ENCODE data around the gene CCDC102A.

Gene CCDC102A

DNA sequence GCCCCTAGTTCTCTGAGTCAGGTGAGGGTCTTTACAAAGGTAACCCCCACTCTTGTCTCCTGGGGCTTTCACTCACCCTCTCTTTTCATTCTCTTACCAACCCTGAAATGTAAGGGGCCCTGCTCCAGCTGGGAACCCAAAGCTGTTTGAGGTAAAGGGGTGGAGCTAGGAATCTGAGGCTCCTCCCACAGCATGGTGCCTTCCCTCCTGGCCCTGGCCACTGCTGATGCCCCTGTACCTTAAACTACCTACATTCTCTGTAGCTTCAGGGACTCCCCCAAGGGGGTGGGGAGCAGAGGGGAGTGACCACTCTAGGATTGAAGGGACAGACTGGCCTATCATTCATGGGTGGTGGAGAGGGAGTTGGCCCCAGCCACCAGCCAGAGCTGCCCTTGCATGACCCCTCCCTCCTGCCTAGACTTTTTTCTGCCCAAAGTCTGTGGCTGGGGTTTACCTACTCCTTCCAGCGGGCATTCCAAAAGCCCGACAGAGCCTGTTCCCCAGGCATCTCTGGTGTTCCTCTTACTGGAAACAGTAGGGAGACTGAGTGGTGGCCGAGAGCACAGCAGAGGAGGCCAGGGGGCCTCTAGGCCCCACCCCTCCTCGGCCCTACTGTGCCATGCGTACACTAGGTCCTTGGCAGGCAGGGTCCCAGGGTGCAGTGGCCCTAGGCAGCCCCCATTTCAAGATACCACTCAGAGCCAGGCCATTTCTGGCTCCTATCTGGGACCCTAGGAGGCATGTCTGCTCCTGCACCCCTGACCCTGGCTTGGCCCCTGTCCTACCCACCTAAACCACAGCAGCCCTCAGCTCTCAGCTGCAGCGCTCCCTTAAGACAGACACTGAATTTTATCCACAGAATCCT, 59.6 kb downstream of the CCDC102A start:
- DNase-seq, result peak; percentile 11

DNA sequence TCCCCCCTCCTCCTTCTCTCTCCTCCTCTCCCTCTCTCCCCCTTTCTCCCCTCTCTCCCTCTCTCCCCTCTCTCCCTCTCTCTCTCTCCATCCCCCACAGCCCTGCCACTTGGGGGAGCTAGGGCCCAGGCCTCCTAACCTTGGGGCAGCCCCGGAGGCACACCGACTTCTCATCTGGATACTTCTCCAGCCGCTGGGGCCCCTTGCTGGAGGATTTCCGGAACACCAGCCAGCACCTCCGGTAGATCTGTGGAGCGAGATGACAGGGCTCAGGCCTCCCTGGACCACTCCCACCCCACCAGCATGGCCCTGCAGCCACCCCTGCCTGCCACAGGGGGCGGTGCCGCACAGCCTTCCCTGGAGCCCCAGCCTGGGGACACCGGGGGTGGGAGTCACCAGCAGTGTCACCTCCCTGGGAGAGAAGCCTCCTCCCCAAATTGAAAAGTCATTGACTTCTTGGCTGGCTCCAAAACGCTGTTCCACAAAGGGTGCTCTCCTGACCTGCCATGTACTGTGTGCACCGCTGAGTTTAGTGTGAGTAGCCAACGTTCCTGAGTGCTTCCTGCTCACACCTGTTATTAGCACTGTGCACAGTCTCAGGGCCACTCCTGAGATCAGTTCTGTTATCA, 60.5 kb downstream of the CCDC102A start:
- peak; percentile 64 for DNase-seq

DNA sequence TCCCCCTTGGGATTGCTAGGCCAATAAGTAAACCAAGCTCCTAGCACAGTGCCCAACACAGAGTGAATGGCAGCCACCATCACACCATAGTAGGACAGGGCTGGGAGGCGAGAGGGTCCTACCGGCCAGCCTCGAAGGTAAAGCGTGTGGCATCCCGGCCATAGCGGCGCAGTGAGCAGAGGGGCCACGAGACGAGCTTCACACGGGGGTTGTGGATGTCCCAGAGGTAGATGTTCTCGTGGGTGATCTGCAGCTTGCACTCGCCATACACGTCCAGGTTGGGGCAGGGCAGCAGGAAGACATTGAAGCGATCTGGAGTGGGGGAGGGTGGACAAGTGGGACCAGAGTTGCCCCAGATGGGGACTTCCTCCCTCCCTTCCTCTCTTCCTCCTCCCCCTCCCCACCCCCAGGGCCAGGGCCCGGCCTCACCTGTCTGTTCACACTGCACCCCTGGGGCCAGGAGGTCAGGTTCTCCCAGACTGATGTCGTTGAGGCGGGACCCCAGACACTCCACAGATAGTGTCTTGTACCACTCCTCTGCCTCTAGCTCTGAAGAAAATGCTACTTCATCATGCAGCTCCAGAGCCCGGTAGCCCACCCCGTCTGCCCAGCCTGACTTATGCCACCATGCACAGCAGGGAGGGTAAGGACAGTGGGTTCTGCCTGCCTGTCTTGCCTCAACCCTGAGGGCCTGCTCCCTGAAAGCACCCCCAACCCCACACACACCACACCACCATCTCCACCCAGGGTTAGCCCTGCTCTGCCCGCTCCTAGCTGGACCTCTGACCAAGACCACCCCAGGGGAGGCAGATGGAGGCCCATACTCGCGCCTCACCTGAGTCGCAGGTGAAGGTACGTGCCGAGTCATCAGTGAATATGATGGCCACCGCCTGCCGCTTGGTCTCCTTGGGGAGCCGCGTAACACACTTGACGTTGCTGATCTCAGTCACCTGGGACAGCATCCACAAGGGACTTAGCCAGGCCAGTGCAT, 61.4 kb downstream of the CCDC102A start:
- no peak for DNase-seq

DNA sequence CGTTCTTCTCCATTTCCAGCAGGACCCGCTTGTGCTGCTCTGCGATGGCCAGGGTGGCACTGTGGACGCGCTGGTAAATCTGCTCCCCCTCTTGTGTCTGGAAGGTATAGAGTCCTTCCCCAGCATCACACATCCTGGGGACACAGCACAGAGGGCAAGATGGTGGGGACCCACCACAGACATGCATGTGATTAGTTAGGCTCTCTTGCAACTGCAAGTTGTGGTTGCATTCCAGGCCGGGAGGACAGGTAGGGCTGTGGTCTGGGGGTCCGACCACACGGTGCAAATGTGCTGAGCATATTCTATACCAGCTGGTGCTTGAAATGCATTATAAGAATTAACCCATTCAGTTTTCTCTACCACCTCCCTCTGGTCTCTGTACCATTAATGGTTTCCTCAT, 62.5 kb downstream of the CCDC102A start:
- DNase-seq, result no peak

DNA sequence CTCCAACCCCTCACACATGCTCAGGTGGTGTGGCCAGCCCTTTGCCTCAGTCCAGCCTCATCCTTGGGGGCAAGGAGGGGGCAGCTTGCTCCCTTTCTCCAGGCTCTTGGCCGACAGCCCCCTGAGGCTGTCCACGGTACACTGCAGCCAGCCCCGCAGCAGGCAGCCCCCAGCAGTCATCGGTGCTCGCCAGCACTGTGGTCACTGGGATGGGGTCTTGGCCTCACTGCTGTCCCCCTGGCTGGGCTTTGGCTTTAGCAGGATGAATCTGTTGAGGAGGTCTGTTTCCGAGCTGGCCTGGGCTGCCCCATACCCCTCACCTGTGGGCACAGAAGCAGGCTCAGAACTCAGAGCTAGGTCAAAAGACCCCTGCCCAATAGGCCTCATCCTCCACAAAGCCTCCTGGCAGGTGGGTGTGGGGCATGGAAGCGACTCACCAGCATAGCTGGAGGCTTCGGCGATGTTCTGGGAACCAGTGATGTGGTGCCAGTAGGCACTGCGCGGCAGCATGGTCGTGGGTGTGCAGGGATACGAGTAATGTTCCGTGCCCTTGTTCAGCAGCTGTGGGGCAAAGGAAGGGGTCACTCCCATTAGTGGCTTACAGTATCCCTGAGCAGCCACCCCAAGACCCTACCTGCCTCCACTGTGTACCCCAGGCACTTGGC, 63.1 kb downstream of the CCDC102A start:
- no peak for DNase-seq

- no peak for DNase-seq
These were observed 63.7 kb downstream of the CCDC102A start for GRCh38 chr16:57472665-57473060.

DNA sequence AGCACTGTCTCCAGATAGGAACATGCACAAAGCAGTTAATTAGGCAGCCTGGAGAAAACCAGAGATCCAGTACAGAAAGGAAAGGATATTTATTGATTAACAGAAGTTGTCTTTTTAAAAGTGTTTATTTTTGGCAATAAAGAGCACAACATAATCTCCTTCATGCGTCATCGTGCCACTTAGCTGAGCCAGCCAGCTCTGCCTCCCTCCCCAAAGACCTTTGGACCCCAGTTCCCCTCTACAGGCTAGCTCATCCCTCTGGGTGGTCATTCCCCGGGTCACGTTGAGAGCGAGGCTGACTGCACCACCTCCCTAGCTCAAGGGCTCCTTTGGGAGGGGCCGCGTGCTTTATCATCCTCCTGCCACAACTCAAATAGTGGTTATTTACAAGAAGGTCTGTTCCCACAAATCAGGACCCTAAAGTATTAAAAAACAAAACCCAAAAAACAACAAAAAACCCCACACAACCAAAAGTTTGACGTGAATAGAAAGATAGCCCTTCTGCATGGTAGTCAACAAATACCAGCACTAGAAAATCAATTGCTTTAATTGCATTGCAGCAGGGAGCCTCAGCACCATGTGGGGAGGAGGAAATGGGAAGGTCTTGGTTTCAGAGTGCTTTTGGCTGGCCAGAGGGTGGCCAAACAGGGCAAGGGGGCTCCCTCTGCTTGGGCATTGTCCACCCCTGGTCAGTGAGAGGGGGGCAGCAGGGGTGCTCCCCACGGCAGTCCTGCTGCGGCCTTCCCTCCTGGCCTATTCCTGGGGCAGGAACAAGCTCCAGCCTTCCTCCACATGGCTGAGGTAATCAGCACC, 64.3 kb downstream of the CCDC102A start:
- DNase-seq, result no peak

- no peak for DNase-seq
These were observed 65.2 kb downstream of the CCDC102A start for GRCh38 chr16:57471209-57471608.

GRCh38 chr16:57470711-57471110, 65.7 kb downstream of the CCDC102A start:
- no peak for DNase-seq

- no peak for DNase-seq
These were observed 66.4 kb downstream of the CCDC102A start for GRCh38 chr16:57469917-57470470.

DNA sequence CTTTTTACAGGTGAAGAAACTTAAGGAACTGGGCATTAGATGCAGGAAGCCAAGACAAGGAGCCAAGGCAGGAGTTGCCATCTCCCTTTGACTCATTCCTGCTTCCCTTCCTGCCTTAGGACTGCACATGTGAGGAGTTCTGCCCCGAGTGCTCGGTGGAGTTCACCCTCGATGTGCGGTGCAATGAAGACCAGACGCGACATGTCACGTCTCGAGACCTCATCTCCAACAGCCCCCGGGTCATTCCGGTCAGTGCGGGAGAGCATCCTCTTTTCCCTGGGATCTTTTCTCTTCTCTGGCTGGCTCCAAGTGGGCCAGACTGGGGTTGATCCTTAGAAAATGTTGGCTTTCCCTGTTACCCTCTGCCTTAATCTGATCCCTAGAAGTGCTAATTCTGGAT, 67.3 kb downstream of the CCDC102A start:
- DNase-seq, result no peak

DNA sequence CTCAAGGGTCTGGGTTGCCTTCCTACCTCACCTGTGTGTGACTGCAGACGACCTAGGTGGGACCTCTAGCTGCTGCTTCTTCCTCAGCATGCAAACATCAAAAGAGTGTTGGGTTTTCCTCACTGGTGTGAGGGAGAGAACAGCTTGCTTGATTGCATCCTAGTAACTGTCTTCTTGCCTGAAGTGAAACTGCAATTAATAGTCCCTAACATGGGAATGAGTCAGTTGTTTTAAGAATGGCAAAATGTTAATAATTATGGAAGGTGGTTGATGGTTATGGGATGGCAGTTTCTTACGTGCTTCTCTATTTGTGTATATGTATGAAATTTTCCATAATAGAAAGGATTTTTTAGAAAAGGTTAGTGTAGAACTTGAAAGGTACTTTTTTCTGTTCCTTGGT, 68.0 kb downstream of the CCDC102A start:
- no peak for DNase-seq

DNA sequence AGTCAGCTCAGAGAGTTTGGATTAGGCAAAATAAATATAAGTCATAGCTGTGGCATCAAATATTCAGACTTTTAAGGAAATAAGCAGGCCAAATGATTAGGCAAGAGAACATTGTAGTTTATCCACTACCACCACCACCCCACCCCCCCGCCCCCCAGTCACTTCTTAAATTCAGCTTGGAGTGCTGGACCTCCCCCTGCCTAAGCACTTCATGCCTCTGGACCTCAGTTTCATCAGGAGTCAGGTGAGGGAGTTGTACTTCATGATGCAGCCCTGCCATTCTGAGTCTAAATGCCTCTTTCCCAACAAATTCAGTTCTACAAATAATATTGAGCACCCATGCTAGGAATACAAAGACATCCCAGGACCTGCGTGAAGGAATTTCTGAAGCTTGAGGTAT, 71.8 kb downstream of the CCDC102A start:
- DNase-seq, result no peak

DNA sequence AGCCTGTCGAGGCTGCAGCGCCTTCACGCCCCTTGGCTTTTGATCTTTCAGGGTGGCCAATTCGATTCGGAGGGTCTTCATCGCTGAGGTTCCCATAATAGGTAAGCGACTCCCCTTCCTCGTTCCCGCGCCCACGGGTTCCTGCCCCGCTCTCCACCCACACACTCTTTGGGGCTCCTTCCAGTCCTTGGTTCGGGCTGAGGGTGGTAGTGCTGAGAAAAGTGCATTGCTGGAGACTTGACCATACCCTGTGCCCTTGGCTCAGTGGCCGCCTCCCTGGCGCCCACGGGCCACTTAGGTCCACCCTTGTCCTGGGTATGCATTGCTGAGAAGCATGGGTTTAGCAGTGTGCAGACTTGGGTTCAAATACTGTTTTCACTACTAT, 73.4 kb downstream of the CCDC102A start:
- DNase-seq, result no peak

DNA sequence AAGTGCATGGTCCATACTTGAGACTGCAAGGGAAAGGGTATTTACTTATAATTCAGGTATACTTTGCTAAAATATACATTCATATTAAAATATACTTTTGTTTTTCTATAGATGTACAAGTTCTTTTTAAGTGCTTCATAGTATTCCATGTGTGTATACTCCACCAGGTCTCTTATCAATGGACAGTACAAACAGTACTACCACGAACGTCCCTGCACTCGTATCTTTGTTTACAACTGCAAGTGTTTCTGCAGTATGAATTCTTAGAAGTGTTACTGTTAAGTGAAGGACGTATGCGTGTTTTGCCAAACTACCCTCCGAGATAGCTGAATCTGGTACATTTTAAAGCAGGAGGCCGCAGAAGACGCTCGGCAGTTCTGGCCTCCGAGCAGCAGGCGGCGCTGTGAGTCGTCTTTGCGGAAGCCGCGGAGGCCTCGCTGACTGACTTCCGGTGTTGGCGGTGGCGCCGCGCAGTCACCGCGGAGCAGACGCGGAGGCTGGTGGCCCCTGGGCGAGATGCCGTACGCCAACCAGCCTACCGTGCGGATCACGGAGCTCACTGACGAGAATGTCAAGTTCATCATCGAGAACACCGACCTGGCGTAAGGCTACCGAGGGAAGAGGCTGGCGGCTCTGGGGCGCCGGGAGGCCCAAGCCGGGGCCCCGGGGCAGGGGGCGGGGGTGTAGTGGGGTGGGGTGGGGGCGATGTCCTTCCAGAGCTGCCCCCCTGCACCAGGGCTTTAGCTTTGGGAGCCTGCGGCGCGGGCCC, 74.0 kb downstream of the CCDC102A start, which contains the start of gene POLR2C:
POLR2C (plus strand) TSS at position 471 of the 769 bp plus-strand sequence; CDS start at position 517, 46 bp downstream.
- peak; percentile 92 for DNase-seq

Data from right hindlimb (tissue), 1 donor.